DOHH2 (cell line): Measurements from ENCODE around the gene CD63.

Source experiments
- CTCF ChIP-seq: fragments of 200-600 bp; sonication (generic); IDR thresholded peaks from one replicate; pipeline ENCODE4 v1.5.1; 2014; ENCODE audit warnings: antibody characterized with exemption, mild to moderate bottlenecking, low read depth, low read length; ENCODE audit not compliant: poor library complexity, severe bottlenecking
- EZH2phosphoT487 ChIP-seq: fragments of 200-600 bp; sonication (generic); IDR thresholded peaks from 2 replicates; pipeline ENCODE4 v1.6.1; 2017; ENCODE audit warnings: borderline replicate concordance, mild to moderate bottlenecking, antibody characterized with exemption, low read length, moderate library complexity, mixed read lengths

- TF ChIP-seq CTCF = no peak
- no peak for TF ChIP-seq EZH2phosphoT487
These were observed 43.1 kb downstream of the CD63 start for GRCh38 chr12:55685671-55686070.
